NCI-H2029 (cell line): ENCODE data around the gene C4orf50.

Experiments
- DNase-seq: peaks from one replicate; lab custom pipeline; 2025; lab: John Stamatoyannopoulos, UW

The C4orf50 gene

DNA sequence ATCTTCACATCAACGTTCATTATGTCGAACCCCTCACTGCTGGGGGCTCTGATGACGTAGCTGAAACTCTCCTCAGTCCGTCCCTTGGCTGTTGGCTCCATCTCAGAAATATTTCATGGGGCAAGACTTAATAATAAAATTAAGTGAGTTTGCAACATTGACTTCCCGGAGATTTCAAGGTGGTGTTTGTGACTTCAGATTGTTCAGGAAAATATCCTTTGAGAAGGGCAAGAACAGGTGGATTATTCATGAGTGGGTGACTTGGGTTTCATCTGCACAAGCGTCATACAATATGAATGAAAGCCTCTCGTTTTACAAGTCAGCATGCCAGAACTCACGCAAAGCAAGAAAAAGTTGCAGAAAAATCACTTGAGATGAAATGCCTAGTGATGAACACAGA, at the start of gene C4orf50:
Gene C4orf50 (minus strand): TSS at position 101 of the 400 bp plus-strand sequence.
- no peak for DNase-seq

DNA sequence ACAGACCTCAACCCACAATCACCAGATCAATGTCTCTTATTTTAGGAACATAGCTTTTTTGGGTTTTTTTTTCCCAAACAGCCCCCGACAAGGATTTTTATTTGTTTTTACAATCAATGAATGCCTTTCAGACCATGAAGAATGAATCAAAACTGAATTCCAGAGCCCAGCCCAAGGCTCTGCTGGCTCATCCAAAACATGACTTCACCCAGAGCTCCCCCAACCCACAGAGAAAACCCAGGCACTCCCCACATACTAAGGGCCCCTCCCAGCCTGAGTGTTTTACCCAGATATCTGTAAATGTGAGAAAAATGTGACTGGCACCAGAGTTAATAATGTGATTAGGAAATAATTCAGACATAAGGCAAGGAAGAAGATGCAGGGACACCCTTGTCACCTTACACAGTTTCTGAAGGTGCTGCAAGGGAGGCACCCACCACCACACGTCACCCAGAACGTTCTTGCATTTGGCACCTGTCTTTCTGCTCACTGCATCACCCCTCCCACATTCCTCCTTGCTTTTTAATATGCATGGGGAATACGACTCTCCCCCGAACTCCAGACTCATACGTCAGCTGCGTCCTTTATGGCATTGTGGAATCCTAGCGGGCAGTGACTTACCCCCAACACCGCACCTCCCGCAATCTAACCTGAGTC, 47.8 kb upstream of the C4orf50 start:
- no peak for DNase-seq

DNA sequence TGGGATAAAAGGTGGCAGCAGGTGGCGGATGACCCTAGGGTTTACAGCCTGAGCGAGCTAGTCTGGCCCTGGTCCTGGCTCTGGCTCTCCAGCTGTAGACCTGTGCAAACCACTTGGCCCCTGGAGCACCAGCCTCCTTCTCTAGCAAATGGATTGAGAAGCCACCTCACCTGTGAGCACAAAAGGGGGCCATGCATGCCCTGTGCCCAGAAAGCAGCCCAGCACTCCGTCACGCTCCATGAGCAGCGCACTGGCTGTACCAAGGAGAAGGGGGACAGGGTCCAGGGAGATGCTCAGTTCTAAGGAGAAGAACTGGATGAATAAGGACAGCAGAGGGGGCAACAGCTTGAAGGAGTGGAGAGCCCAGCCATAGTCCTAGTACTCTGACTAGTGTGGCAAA, 46.9 kb upstream of the C4orf50 start:
- no peak for DNase-seq

DNA sequence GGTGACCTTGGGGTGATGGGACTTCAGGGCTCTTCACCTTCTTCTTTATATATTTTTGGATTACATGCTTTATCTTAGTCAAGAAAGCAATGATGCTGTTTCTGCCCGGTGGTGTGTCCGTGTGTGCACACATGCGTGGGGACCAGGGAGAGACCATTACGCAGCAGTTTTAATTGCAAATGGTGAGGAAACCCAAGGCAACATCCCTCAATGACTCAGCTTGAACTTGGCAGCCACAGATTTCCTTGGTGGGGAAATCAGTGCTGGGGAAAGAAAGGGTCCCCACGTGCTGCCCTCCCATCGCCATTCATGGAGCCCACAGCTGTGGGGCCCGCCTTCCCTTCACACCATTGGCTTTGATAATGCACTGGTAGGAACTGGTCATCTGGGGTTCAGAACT, 46.2 kb upstream of the C4orf50 start:
- no peak for DNase-seq

DNA sequence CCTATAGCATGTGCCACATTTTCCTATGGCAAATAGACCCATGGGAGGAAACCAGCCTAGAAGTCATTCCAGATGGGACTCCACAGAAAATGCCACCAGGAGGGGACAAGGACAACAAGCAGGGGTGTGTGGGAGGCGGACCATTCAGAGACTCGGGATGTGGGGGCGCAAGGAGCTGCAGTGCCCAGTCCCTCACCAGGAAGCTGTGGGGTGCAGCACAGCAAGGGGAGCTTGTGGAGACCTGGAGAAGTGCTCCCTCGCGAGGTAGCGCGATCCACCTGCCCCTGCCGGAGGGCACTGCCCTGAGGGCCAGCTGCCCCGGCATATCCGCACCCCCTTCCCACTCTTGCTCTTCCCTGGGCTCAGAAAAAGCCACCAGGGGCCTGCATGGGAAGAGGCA, 45.5 kb upstream of the C4orf50 start:
- no peak for DNase-seq

DNA sequence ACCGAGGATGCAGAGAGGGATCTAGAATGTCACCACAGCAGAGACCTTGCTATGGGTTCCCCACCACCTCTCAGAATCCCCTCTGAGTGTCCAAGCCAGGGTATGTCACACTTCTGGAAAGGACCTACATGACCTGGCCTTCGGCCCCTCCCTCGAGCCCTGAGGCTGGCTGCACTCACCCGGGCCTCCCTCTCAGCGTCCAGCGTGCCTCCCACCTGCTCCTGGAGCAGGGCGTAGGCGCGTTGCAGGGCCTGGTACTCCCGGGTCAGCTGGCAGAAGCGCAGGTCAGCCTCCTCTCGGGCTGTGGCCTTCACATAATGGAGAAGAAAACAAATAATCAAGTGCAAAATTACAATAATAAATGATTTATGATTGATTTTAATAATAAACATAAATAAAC, 43.9 kb upstream of the C4orf50 start:
- DNase-seq: no peak

DNA sequence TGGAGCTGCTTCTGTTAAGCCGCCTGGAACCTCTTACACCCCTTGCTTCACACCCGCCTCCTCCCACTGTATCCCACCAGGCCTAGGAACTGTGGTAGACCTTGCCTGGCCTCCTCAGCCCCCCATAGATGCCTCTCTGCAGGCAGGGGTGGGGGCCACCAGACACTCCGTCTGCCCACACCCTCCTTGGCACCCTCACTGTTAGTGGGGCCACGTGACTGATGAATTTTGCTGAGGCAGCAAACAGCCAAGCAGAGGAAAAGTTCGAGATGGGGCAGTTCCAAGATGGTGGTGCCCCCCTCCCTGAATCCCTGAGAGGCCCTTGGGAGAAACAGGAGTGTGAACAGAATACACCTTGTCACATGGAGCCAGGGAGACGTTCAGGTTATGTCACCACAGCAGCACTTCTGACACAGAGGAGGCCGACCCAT, 41.2 kb upstream of the C4orf50 start:
- no peak for DNase-seq

DNA sequence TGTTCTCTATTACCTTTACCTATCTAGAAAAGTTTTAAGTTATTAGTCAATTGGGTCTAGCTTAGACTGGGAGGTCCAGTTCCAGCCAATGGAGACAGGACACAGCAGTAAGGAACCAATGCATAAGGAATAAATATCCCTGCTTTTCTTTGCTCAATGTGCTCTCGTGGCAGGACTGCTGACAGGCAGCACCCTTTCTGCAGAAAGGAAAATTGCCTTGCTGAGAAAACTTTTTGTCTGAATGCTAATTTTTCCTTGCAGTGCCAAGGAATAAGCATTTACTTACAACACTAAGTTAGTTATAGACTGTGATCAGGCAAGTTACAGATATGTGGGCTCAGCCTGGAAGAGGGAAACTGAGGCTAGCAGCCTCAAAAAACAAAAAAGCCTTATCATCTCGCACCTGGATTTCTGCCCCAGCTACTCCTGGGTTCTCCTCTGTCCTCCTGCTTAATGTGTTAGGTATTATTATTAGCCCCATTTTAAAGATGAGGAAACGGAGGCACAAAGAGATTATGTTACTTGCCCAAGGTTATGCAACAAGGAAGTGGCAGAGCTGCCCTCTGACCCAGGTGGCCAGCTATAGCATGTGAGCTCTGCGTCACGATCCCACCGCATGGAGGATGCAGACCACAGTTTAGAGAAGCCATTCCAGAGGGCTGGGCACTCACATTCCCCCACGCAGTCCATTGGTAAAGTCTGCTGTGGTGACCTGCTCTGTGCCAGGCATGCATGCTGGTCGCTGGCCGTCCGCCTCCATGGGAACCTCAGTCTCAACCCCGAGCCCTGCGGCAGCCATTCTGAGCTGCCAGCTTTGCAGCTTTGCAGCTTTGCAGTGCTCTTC, 40.5 kb upstream of the C4orf50 start:
- DNase-seq: no peak

DNA sequence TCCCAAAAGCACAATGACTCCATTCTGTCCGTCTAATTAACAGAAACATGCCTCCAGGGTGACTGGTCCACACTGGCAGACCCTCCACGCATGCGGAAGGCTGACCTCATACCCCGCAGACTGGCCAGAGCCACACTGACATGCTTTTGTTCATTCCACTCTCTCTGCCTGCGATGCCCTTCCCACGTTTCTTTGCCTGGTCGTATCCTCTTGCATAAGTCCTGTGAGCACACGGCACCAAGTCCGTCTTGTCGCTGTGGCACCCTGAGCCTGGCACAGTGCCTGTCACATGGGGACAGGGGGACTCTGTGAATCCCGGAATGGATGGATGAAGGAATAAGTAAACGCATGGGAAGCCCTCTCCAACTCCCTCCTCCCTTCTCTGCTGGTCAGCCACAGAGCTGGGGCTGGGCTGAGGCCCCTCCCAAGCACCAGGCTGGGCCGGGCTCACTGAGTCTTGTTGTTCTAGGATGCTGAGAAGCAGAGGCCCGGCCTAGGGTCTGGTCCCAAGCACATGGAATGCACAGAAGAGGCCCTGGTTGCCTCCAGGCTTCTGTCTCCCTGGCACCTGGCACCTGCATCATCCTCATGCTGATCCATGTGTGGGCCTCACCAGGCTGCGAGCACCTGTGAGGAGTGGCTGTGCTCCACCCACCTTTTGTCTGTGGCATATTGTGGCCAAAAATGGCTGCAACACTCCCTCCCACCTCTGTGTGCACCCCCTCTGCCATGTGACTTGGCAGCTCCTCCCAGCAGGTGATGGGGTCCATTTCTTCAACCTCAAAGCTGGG, 38.9 kb upstream of the C4orf50 start:
- no peak for DNase-seq

DNA sequence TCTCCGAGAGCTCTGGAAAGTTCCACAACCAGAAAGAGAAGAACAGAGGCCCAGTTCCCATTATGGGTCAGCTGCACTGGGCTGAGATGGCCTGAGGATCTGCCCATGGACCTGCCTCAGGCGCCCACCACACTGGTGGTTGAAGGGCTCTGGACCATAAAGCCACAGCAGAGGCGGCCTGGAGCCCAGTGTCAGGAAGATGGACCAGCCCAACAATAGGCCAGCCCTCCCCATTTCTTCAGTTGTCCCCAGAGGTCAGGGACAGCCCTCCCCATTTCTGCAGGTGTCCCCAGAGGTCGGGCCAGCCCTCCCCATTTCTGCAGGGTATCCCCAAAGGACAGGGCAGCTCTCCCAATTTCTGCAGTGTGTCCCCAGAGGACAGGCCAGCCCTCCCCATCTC, 37.2 kb upstream of the C4orf50 start:
- no peak for DNase-seq

DNA sequence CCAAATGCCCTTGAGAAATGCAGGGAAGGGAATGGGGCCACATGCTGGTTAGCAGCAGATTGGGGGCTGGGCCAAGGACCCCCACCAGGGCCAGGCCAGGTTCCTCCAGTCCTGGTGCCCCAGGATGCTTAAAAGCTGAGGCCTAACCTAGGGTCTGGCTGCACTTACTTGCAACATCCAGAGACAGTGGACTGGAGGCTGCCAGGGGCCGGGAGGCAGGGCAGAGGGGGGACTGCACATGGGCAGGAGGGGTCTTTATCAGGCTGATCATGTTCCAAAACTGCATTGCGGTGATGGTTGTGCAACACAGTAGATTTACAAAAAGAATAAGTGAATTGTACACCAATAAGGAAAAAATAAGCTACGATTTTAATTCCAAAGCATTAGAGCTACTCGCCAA, 36.8 kb upstream of the C4orf50 start:
- DNase-seq: no peak

DNA sequence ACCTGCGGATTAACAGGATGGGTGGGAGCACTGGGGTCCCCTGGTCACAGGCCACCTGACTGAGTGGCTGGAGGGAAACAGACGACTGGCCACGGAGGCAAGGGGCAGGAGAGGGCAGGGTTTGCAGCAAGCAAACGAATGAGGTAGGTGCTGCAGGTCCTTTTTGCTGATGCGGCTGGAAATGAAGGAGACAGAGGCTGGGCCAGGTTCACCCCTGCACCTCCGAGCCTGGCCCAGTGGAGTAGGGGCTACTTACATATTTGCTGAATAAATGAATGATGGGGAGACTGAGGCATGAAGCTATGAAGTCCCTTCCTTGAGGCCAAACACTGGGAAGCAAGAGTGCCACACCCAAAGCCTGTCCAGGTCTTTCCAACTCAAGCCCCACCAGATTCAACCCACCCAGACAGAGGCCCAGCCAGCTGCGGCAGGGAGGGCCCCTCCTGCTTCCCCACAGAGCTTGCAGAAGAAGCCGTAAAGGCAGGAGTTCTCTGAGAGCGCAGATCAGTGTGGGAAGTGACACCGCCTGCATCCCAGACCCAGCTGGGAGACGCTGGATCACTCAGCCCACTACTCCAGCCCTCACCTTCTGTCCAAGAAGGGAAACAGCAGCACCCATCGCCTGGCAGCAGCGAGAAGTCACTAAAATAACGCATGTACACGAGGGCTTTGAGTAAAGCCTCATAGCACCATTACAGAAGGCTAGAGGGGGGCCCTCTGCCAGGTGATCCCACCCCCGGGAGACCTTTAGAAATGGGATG, 36.1 kb upstream of the C4orf50 start:
- DNase-seq: no peak

DNA sequence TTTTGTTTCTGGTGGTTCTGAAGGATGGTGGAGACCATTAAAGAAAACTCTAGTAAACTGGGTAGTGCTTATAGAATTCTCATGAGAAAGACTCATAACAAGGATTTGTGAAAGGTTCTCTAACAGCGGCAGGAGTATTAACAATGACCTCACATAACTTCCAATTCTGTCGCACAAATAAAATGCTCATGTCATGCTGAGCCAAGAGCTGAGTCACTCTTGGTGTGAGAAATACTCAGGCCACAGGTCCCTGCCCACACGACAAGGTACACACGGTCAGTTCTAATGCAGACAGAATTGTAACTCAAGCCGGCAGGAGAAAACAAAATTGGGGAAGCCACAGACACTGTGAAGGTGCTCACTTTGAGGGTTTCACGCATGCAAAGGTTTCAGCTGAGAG, 34.4 kb upstream of the C4orf50 start:
- DNase-seq: no peak

DNA sequence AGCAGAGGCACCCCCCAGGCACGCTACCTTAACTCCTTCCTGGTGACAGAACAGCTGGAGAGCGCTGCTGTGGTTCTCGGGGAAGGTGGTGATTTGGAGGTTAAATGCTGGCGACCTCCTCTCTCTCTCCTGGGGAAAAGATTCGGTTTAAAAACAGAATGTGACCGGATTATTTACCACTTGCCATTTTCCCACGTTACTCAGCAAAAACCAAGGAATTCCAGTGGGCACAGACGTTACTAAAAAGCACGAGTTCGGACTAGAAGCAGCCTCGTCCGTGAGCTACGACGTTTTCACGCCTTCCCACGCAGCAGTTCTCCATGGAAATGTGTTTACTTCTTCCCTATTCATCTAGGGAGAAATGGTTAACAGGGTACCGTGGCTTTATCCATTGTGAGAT, 32.3 kb upstream of the C4orf50 start:
- DNase-seq: no peak

DNA sequence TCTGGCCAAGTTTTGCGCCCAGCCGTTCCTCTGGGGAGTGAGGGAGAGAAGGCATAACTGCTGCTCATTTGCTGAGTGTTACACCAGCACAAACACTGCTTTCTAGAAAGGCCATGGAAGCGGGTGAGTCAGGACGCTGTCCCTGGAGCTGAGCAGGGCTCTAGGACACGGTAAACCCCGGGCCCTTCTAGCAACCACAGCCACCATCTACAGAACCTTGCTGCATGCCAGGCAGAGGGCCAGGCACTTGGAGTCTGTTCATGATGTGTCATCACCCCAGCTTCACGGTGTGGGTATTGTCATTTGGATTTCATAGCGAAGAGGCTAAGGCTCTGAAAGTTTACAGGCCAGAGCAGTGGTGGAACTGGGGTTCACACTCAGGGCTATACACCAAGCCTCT, 31.8 kb upstream of the C4orf50 start:
- DNase-seq: no peak

DNA sequence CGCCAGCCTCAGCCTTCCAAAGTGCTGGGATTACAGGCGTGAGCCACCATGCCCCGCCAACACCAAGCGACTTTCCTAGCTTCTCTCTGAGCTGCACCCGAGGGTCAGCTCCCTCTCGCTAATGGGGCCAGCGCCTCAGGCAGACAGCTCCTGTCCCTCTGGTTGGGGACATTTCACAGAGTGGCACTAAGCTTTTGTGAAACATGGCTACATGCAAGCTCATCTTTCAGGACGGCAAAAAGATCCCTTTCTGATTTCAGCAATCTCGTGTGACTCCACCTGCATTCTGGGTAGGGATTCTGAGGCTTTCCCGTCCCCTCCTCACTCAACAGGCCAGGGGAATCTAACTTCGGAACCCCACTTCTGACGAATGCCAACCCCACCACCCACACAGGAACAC, 31.0 kb upstream of the C4orf50 start:
- DNase-seq: no peak

DNA sequence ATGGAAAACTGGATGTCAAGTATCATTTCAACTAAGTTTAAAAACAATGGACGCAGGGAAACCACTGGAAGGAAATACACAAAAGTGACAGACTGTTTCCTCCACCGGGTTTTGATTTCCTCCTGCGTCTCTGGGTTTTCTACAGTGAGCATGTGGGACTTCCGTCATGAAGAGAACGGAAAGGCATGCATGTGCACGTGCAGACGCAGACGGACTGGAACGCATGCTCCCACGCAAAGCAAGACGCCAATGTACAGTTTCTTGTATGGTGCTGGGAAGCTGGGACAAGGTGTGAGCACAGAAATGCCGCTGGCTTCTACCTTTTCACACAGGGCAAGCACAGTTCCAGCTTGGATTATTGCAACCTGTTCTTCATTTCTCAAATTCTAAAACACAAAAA, 30.3 kb upstream of the C4orf50 start:
- DNase-seq: no peak

DNA sequence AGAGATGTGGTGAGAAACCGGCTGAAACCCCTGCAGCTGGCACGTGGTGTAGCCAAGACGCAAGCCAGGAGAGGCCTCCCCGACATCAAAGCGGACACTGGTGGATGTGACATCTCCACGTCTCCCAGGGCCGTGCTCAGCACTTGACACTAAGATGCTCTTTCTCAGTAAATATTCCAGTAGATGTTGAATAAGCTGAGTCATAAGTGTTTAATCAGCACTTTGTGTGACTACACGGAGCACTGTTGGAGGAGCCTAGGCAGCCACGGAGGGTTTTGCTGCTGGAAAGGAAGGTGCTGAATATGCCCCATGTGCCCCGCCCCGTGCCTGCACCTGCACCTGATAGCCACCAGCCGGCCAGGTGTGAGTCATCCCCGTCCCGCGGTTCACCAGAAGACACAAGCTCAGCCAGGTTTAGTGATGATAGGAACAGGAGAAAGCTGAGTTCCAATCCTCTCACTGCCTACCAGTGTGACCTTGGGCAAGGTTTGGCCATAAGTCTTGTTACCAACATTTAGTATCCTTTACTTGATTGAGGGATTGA, 29.0 kb upstream of the C4orf50 start:
- no peak for DNase-seq

DNA sequence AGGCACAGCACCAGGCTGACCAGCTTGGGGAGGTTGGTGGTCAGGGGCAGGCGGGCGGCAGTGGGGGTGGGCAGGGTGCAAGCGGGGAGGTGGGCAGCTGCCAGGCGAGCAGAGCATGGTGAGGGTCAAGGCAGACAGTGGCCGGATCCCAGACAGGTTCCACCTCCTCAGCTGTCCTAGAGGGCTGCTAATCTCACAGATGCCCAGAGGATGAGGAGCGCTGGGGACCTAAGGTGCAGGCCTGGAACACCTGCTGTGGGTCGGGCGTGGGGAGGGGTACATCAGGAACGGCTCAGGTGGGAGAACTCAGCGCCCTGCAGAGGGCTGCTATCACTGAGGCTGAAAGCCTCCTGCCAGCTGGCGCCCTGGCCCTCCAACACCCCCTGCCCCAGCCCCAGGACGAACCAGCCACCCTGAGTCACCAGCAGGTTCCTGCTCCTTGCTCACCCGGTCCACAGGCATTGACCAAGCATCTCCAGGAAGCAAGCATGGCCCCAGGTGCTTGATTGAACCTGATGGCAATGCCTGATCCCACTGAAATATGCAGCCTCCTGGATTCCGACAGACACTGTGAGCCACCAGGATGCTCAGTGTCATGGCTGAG, 28.4 kb upstream of the C4orf50 start:
- DNase-seq: no peak

DNA sequence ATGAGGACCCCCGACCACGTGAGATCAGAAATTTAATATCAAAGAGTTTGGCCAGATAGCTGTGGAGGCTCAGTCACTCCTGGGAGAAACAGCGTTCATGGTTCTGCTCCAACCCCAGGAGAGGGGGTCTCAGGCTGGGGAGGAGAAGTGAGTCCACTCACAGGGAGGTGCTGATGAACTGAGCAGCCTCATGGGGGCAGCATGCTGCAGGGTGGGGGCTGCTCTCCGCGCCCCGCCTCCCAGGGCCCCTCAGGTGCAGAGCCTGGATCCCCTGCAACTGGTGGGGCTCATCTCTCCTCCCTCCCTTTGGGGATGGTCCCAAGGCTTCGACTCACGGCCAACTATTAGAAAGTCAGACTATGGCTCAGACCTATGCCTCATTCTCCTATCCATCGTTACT, 26.6 kb upstream of the C4orf50 start:
- no peak for DNase-seq

DNA sequence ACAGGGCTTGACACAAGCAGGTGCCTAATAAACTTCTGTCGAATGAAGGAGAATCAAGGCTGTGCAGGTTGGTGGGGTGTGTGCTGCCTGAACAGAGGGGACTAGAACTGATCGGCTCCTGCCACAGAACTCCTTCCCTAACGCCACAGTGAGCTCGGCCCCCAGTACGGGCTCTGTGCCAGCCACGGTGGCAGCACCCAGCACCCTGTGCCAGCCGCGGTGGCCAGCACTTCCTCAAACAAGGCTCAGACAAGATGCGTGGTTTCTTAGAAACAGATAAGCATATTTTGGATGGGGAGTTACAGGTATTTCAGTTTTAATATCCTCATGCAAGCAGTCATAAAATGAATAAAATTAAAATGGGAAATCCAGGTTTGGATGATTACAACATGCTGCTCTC, 26.0 kb upstream of the C4orf50 start:
- DNase-seq: peak; percentile 4
